ENCODE results near the gene IGSF3. TPM values are rescaled to one million over a fixed set of nuclear protein-coding genes. Genes with fewer than 3 reads are reported as not detected.
A peak's percentile ranks its signal among the peaks of the same experiment; 100 is the strongest.

The IGSF3 gene
- total and polyA plus RNA-seq, 2 of the 13 experiments (the other 11 are each of a cell fraction or from before 2014, with no cell fraction given), result 0.11 to 0.16 TPM

- Histone ChIP-seq H3K27me3 (ENCODE audit: control insufficient read depth in 1 of 2, insufficient read depth in 2 of 2, low read length in 2 of 2) (peaks cover 0 to 20% of the 10 kb centered on the region in 2 experiments; a peak in 2 of 5 replicates), H3K27ac (ENCODE audit: extremely low read length, insufficient read depth, low read length) (peak overlapping the region; percentile 72), H3K36me3 (replicated peaks in 1 of 2; ENCODE audit: control insufficient read depth in 1 of 2, insufficient read depth in 2 of 2, low read length in 2 of 2) (no peaks in the 10 kb centered on the region), H3K4me2 (ENCODE audit: low read depth, low read length) (peak overlapping the region; percentile 96), H3K79me2 (ENCODE audit: insufficient read depth, low read length) (no peaks in the 10 kb centered on the region), H3K9ac (ENCODE audit: insufficient read depth, low read depth, low read length) (peak overlapping the region; percentile 77), H3K9me3 (ENCODE audit: low read length) (no peaks in the 10 kb centered on the region), H2AFZ (ENCODE audit: low read length) (peak overlapping the region; percentile 16), H3K4me1 (ENCODE audit: insufficient read depth, low read length) (peaks cover 33% of the 10 kb centered on the region), H4K20me1 (ENCODE audit: insufficient read depth, low read length) (no peaks in the 10 kb centered on the region; the same call in 1 of the 2 replicates), H3K4me3 (replicated peaks in 1 of 3; ENCODE audit: insufficient read depth in 1 of 3, low read depth in 2 of 3, low read length in 3 of 3) (peak overlapping the region; percentile 72 to 85 (median 74))
- in situ Hi-C loops (cut with HindIII; ENCODE audit: extremely low pct_ligation_motif_present, low pct_unique_long_range_greater_than_20kb), result no loop called here
- intact Hi-C loops (cut with micrococcal nuclease; ENCODE audit: unreplicated experiment), result loop anchor here (2.0 to 10.0 kb wide), 5 partner anchors 43 to 491 kb away; partner anchors contain the start of gene TTF2
- WGBS (ENCODE audit: low lambda C conversion rate), result 24% methylated on average over 20 of the region's 22 CpGs
- FAIRE-seq (no peak), ATAC-seq (peak; percentile 30), DNase-seq (ENCODE audit: low spot score) (peak; percentile 50)
- no TSS peak for BruUV-seq (replicated peaks)
- POLR2A ChIA-PET, result interaction anchor here (1.6 to 2.0 kb wide), 2 partner anchors 431 to 447 kb away, joined by 3 to 4 read pairs; no protein-coding TSS in a partner anchor
- CTCF ChIA-PET (ENCODE audit: low intra/inter-chr PET ratio, low total read pairs), result no interaction called here
- TF ChIP-seq MAZ (IDR thresholded peaks at IDR 0.05; ENCODE audit: borderline replicate concordance, low read depth, low read length) (peak; percentile 2; the same call in 1 of the 2 replicates), MAZ (CRISPR knock-in tag; IDR thresholded peaks at IDR 0.05; ENCODE audit: low read depth) (no peak), ZNF264 (CRISPR knock-in tag; IDR thresholded peaks at IDR 0.05) (no peak), ZBTB38 (CRISPR knock-in tag; IDR thresholded peaks at IDR 0.05) (peak; percentile 56; the same call in 1 of the 2 replicates), LCORL (IDR thresholded peaks at IDR 0.05) (no peak), LCORL (CRISPR knock-in tag; IDR thresholded peaks at IDR 0.05) (no peak; the same call in none of the 2 replicates), ZNF713 (CRISPR knock-in tag; IDR thresholded peaks at IDR 0.05) (0 out of 2 replicates have a peak, but pooled peaks have one; percentile 8), FOXP4 (CRISPR knock-in tag; IDR thresholded peaks at IDR 0.05) (peak; percentile 19; the same call in 1 of the 2 replicates), SYNCRIP (IDR thresholded peaks at IDR 0.05; ENCODE audit: insufficient read depth, low read depth, low read length) (no peak), SMAD9 (CRISPR knock-in tag; IDR thresholded peaks at IDR 0.05) (0 out of 2 replicates have a peak, but pooled peaks have one; percentile 52), ZMYM3 (CRISPR knock-in tag; IDR thresholded peaks at IDR 0.05) (peak; percentile 33; the same call in 1 of the 2 replicates), SP5 (CRISPR knock-in tag; IDR thresholded peaks at IDR 0.05; ENCODE audit: borderline replicate concordance, low read depth) (peak; percentile 64; the same call in 1 of the 2 replicates), HIVEP1 (CRISPR knock-in tag; IDR thresholded peaks at IDR 0.05) (peak; percentile 64; the same call in 1 of the 2 replicates), ZNF460 (CRISPR knock-in tag; IDR thresholded peaks at IDR 0.05; ENCODE audit: borderline replicate concordance) (peak; percentile 63; the same call in 1 of the 2 replicates)
- TF ChIP-seq, protein P1, sequence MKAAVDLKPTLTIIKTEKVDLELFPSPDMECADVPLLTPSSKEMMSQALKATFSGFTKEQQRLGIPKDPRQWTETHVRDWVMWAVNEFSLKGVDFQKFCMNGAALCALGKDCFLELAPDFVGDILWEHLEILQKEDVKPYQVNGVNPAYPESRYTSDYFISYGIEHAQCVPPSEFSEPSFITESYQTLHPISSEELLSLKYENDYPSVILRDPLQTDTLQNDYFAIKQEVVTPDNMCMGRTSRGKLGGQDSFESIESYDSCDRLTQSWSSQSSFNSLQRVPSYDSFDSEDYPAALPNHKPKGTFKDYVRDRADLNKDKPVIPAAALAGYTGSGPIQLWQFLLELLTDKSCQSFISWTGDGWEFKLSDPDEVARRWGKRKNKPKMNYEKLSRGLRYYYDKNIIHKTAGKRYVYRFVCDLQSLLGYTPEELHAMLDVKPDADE (CRISPR knock-in tag; IDR thresholded peaks at IDR 0.05), result peak; percentile 12; the same call in 1 of the 2 replicates
- TF ChIP-seq, protein P2, sequence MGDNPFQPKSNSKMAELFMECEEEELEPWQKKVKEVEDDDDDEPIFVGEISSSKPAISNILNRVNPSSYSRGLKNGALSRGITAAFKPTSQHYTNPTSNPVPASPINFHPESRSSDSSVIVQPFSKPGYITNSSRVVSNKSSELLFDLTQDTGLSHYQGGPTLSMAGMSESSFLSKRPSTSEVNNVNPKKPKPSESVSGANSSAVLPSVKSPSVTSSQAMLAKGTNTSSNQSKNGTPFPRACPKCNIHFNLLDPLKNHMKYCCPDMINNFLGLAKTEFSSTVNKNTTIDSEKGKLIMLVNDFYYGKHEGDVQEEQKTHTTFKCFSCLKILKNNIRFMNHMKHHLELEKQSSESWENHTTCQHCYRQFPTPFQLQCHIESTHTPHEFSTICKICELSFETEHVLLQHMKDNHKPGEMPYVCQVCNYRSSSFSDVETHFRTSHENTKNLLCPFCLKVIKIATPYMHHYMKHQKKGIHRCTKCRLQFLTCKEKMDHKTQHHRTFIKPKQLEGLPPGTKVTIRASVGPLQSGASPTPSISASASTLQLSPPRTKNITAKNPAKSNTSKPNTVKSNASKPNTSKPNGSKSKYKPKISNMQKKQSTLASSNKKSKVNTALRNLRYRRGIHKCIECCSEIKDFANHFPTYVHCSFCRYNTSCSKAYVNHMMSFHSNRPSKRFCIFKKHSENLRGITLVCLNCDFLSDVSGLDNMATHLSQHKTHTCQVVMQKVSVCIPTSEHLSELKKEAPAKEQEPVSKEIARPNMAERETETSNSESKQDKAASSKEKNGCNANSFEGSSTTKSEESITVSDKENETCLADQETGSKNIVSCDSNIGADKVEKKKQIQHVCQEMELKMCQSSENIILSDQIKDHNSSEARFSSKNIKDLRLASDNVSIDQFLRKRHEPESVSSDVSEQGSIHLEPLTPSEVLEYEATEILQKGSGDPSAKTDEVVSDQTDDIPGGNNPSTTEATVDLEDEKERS (CRISPR knock-in tag; IDR thresholded peaks at IDR 0.05), result 0 out of 2 replicates have a peak, but pooled peaks have one; percentile 47
Observed at GRCh38 chr1:116569776-116570357, 97.7 kb downstream of the IGSF3 start.
